NCI-H146 treated with DMSO at 0.1 percent for 48 hours (cell line): ENCODE data around the gene ISYNA1.
A peak's percentile ranks its signal among the peaks of the same experiment; 100 is the strongest.

ENCODE experiments used
- DNase-seq: peaks from one replicate; lab custom pipeline; 2025; ENCODE audit not compliant: unreplicated experiment; lab: John Stamatoyannopoulos, UW

Gene ISYNA1

GRCh38 chr19:18445262-18445948 is 7.5 kb upstream of the ISYNA1 start:
- no peak for DNase-seq

GRCh38 chr19:18444513-18444912 is 6.6 kb upstream of the ISYNA1 start:
- DNase-seq: no peak

GRCh38 chr19:18443831-18444230 is 5.9 kb upstream of the ISYNA1 start:
- no peak for DNase-seq

- no peak for DNase-seq
Observed at GRCh38 chr19:18443406-18443805, 5.5 kb upstream of the ISYNA1 start.

GRCh38 chr19:18442941-18443340 is 5.0 kb upstream of the ISYNA1 start:
- no peak for DNase-seq

- no peak for DNase-seq
Observed at GRCh38 chr19:18441804-18442788, 4.2 kb upstream of the ISYNA1 start.

GRCh38 chr19:18440936-18441803 is 3.2 kb upstream of the ISYNA1 start:
- DNase-seq: no peak

GRCh38 chr19:18440415-18440877 is 2.5 kb upstream of the ISYNA1 start:
- no peak for DNase-seq

- DNase-seq: no peak
Observed at GRCh38 chr19:18439910-18440237, 1.9 kb upstream of the ISYNA1 start.

GRCh38 chr19:18439025-18439909 is 1.3 kb upstream of the ISYNA1 start:
- DNase-seq: no peak

- DNase-seq: no peak
Observed at GRCh38 chr19:18438331-18439024, 545 bp upstream of the ISYNA1 start.

GRCh38 chr19:18436671-18437490 is 1.1 kb downstream of the ISYNA1 start:
- DNase-seq: peak; percentile 19

- DNase-seq: no peak
Observed at GRCh38 chr19:18435842-18436670, 1.9 kb downstream of the ISYNA1 start.

- no peak for DNase-seq
Observed at GRCh38 chr19:18435178-18435841, 2.6 kb downstream of the ISYNA1 start.

- DNase-seq: no peak
Observed at GRCh38 chr19:18434411-18435175, 3.3 kb downstream of the ISYNA1 start.

- no peak for DNase-seq
Observed at GRCh38 chr19:18433735-18434398, 4.1 kb downstream of the ISYNA1 start.
